ENCODE results near the gene VAPA. TPM values are rescaled to one million over a fixed set of nuclear protein-coding genes. Genes with fewer than 3 reads are reported as not detected.

Gene VAPA
- total RNA-seq, 2 experiments from 2014 or later, result 139 to 176 TPM

GRCh38 chr18:9992300-9992972 lies 78.6 kb downstream of the VAPA start:
- H3K36me3 ChIP-seq (ENCODE audit: insufficient read depth, low read length), result no peaks in the 10 kb centered on the region
- no peaks in the 10 kb centered on the region for H3K9me2 ChIP-seq (ENCODE audit: insufficient read depth, low read length)
- intact Hi-C loops (cut with micrococcal nuclease; ENCODE audit: unreplicated experiment), result no loop called here
- no peaks in the 10 kb centered on the region for H3K4me1 ChIP-seq (ENCODE audit: insufficient read depth, low read length, poor library complexity, severe bottlenecking)
- H3K9me3 ChIP-seq (ENCODE audit: low read length), result no peaks in the 10 kb centered on the region
- H3K27ac ChIP-seq (ENCODE audit: low read depth, low read length, poor library complexity, severe bottlenecking), result no peak overlapping the region
- POLR2A ChIA-PET, result no interaction called here
- CTCF ChIA-PET (ENCODE audit: unreplicated experiment), result interaction anchor here (0.5 kb wide), 1 partner anchor 1265 kb away, joined by 3 read pairs; no protein-coding TSS in a partner anchor
- BruUV-seq (replicated peaks), result no TSS peak
- no peaks in the 10 kb centered on the region for H3K79me2 ChIP-seq (ENCODE audit: insufficient read depth, low read depth, low read length)
- no peak for DNase-seq (ENCODE audit: low spot score)
- H4K20me1 ChIP-seq (ENCODE audit: insufficient read depth, low read length), result no peaks in the 10 kb centered on the region
- no peak overlapping the region for H3K4me2 ChIP-seq (ENCODE audit: low read length)
- H2AFZ ChIP-seq (ENCODE audit: low read length), result no peak overlapping the region
- TF ChIP-seq CTCF (conservative IDR thresholded peaks at IDR 0.05; ENCODE audit: low read length) (no peak), EZH2phosphoT487 (IDR thresholded peaks at IDR 0.05; ENCODE audit: borderline replicate concordance, low read depth, low read length) (no peak)
- H3K4me3 ChIP-seq (ENCODE audit: low read depth, low read length, poor library complexity, severe bottlenecking), result no peak overlapping the region

- ChIA-PET POLR2A (interaction anchor here (0.6 to 0.7 kb wide), 2 partner anchors 478 to 829 kb away, joined by 3 read pairs; no protein-coding TSS in a partner anchor), CTCF (ENCODE audit: unreplicated experiment) (interaction anchor here (0.5 kb wide), 1 partner anchor 1266 kb away, joined by 3 read pairs; no protein-coding TSS in a partner anchor)
- no TSS peak for BruUV-seq (replicated peaks)
- H3K4me2 ChIP-seq (ENCODE audit: low read length), result no peak overlapping the region
- H3K9me2 ChIP-seq (ENCODE audit: insufficient read depth, low read length), result no peaks in the 10 kb centered on the region
- no peak overlapping the region for H2AFZ ChIP-seq (ENCODE audit: low read length)
- H3K9me3 ChIP-seq (ENCODE audit: low read length), result no peaks in the 10 kb centered on the region
- TF ChIP-seq CTCF (conservative IDR thresholded peaks at IDR 0.05; ENCODE audit: low read length), result no peak
- TF ChIP-seq EZH2phosphoT487 (IDR thresholded peaks at IDR 0.05; ENCODE audit: borderline replicate concordance, low read depth, low read length), result no peak
- no peak overlapping the region for H3K27ac ChIP-seq (ENCODE audit: low read depth, low read length, poor library complexity, severe bottlenecking)
- H3K79me2 ChIP-seq (ENCODE audit: insufficient read depth, low read depth, low read length), result no peaks in the 10 kb centered on the region
- no peaks in the 10 kb centered on the region for H3K36me3 ChIP-seq (ENCODE audit: insufficient read depth, low read length)
- no peaks in the 10 kb centered on the region for H4K20me1 ChIP-seq (ENCODE audit: insufficient read depth, low read length)
- no peak overlapping the region for H3K4me3 ChIP-seq (ENCODE audit: low read depth, low read length, poor library complexity, severe bottlenecking)
- intact Hi-C loops (cut with micrococcal nuclease; ENCODE audit: unreplicated experiment), result no loop called here
- DNase-seq (ENCODE audit: low spot score), result no peak
- no peaks in the 10 kb centered on the region for H3K4me1 ChIP-seq (ENCODE audit: insufficient read depth, low read length, poor library complexity, severe bottlenecking)
Observed at GRCh38 chr18:9992973-9993520, 79.2 kb downstream of the VAPA start.

- H3K4me1 ChIP-seq (ENCODE audit: insufficient read depth, low read length, poor library complexity, severe bottlenecking), result no peaks in the 10 kb centered on the region
- ChIA-PET CTCF (ENCODE audit: unreplicated experiment) (no interaction called here), POLR2A (interaction anchor here (0.6 to 0.7 kb wide), 2 partner anchors 477 to 828 kb away, joined by 3 read pairs; no protein-coding TSS in a partner anchor)
- no peaks in the 10 kb centered on the region for H3K79me2 ChIP-seq (ENCODE audit: insufficient read depth, low read depth, low read length)
- H3K4me3 ChIP-seq (ENCODE audit: low read depth, low read length, poor library complexity, severe bottlenecking), result no peak overlapping the region
- no peak overlapping the region for H2AFZ ChIP-seq (ENCODE audit: low read length)
- TF ChIP-seq CTCF (conservative IDR thresholded peaks at IDR 0.05; ENCODE audit: low read length) (no peak), EZH2phosphoT487 (IDR thresholded peaks at IDR 0.05; ENCODE audit: borderline replicate concordance, low read depth, low read length) (no peak)
- no peak overlapping the region for H3K4me2 ChIP-seq (ENCODE audit: low read length)
- H3K27ac ChIP-seq (ENCODE audit: low read depth, low read length, poor library complexity, severe bottlenecking), result no peak overlapping the region
- peaks cover 4% of the 10 kb centered on the region; the same call in 1 of the 2 replicates for H3K9me3 ChIP-seq (ENCODE audit: low read length)
- BruUV-seq (replicated peaks), result no TSS peak
- no peaks in the 10 kb centered on the region for H3K36me3 ChIP-seq (ENCODE audit: insufficient read depth, low read length)
- intact Hi-C loops (cut with micrococcal nuclease; ENCODE audit: unreplicated experiment), result no loop called here
- no peaks in the 10 kb centered on the region for H4K20me1 ChIP-seq (ENCODE audit: insufficient read depth, low read length)
- no peak for DNase-seq (ENCODE audit: low spot score)
- no peaks in the 10 kb centered on the region for H3K9me2 ChIP-seq (ENCODE audit: insufficient read depth, low read length)
Observed at GRCh38 chr18:9993521-9994025, 79.8 kb downstream of the VAPA start.
